GM19372 (cell line): Measurements from ENCODE around the gene RTN4R.

Source experiments
- ATAC-seq: cut with Tn5 transposase; IDR thresholded peaks from one replicate; pipeline ENCODE4 v1.9.1; 2021; ENCODE audit warnings: mild to moderate bottlenecking, low read depth, moderate library complexity; ENCODE audit not compliant: unreplicated experiment

Gene RTN4R

DNA sequence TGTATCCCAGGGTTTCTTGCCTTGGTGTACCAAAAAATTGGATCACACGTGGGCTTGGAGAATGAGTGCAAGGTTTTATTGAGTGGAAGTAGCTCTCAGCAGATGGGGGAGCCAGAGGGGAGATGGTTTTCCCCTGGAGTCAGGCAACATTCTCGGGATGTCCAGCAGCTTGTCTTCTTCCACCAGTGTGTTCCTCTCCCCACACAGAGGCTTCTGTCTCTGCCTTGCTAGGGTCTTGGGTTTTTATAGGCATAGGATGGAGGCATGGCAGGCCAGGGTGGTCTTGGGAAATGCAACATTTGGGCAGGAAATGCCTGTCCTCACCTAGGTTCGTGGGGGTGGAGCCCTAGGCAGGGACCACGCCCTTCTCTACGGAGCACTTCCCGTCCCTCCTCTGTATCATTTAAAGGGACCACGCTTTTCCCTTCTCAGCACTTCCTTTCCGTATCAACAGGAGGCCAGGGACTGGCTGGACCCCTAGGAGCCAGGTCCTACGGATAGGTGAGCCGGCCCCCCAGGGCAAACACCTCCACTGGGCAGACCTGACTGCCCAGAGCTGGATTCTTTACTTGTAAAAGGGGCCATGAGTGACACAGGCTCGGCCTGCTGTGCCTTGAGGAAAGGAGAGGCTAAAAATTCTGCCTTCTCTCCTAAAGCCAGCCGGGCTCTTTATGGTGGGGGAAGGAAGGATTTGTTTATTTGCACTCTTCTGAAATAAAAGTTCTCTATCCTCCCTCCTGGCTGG lies 62.0 kb downstream of the RTN4R start:
- no peak for ATAC-seq

DNA sequence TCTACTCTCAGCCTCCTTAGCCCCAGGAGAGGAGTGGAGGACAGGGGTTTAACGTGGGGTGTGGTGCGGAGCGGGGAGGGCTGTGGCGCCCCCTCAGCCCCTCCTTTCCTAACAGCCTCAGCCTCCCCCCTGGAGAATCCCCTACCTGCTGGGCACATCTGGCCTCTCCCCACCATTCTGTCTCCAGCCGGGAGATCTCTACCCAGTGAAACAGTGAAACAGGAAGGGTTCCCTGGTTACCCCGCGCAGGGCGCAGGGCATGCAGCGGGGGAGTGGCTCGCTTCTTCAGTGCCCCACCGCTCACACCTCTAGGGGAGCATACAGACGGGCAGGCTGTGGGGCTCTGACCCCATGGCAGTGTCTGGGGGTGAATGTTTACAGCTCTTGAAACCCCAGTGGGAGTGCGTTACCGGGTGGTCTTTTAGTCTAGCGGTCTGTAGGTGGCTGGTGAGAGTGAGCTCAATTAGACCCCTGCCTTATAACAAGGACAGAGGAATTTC lies 62.6 kb downstream of the RTN4R start:
- no peak for ATAC-seq

DNA sequence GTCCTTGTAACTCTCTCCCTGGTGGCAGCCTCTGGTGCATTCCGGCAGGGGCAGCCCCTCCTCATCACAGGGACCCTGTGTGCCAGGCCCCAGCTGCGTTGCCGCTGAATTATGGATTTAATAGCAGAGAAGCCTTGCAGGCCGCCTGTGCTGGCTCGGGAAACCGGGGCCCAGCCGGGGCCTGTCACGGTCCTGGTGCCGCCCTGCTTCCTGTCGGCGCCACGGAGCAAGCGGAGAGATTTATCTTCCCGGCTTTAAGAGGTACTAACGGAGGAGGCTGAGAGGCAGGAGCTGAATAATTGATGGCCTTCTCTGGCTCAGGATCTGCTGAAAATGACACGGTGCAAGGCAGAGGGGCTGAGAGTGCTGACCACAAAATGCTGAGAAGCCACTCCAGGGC lies 63.3 kb downstream of the RTN4R start:
- ATAC-seq, result no peak

DNA sequence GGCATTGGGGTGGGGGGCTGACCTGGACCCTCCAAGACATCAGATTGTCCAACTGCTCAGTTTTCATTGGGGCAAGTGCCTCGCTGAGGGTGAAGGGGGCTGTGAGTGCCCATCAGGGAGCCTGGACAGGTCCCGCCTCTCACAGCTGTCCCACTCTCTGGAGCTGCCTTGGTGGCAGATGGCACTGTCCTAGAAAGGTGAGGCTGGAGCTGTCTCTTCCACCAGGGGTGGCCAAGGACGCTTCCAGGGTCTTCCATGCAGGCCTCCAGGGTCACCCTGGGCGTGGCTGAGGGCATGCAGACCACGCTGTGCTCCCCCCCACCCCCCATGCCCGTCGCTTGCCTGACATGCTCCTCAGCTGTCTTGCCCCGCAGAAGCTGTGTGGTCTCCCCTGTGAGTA lies 63.8 kb downstream of the RTN4R start:
- ATAC-seq, result no peak

DNA sequence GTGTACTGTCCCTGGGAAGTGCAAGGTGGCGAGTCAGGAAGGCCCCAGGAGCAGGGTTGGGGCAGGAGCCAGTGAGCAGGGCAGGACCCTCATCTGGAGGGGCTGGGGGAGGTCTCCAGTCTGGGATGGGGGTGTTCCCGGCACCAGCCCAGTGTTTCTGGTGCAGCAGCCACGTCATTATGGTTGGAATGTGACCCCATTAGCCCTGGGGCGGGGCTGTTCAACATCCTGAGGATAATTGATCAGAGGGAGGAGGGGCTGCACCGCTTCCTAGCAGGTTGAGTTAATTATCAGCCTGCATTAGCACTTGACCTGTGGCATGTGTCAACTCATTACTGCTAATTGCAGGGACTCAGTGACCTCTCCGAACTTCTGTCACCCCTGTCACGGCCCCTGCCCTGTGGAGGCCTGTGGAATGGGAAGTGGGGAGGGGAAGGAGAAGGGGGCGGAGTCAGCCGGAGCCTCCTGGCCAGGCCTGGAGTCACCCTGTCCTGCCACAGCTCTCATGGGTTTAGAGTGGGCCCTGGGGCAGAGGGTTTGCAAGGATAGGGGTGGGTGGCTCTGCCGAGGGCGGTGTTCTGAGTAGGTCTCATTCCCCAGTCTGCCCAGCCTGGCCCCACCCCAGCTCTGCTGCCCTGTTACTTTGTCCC lies 64.4 kb downstream of the RTN4R start:
- ATAC-seq, result no peak

DNA sequence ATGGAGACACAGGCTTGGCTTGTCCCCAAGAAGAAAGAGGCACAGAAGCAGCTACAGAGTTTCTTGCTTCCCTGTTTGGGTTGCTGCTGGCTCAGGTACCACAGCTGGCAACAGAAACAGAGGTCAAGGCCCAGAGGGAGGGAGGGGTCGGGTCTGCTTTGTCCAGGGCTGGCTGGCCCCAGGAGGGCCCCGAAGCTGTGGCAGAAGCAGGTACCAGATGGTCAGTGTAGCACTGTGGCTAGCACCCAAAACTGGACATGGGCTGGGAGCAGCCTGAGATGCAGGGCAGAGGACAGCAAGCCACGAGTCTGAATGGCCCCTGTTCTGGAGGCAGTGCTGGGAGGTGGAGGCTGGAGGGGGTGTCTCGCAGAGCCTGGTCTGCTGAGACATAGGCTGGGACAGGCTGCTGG lies 65.0 kb downstream of the RTN4R start:
- ATAC-seq, result no peak

DNA sequence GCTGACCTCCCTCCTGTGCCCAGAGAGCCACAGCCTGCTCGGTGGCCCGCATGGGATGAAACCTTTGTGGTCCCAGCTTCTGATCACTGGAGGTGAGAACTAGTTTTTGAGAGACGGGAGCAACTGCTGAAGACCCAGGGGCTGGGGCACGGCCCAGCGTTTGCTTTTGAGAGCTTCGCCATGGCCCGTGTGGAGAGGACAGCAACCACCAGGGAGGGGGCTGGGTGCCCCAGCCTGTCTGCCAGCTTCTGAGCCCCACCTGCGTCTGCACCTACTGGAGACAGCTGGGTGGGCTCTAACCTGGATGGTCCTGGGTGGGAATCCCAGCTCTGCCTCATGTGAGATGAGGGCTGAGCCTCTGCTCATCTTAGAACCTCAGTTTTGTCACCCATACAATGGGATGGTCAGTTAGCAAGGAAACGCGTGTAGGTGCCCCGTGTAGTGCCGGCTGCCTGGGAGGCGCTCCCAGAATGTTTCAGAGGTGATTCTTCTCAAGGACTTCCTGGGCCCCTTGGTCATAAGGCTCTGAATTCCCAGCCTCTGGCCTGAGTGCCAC lies 66.2 kb downstream of the RTN4R start:
- no peak for ATAC-seq

DNA sequence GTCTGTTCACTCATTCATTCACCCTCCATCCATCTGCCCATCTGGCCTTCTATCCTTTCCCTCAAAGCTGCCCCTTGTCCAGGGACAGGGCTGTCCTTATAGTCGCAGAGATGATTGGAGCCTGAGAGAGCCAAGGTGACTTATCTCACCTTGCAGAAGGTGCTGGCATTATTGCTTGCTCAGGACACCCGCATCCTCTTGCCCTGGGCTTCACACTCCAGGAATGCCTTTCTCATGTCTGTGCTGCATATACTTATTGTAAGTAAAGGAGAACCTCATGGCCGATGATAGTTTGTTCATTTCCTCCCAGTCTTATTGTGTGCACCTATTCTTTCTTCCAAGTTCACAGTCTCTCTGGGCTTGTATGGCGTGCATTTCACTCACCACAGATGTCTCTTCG lies 68.2 kb downstream of the RTN4R start:
- no peak for ATAC-seq

DNA sequence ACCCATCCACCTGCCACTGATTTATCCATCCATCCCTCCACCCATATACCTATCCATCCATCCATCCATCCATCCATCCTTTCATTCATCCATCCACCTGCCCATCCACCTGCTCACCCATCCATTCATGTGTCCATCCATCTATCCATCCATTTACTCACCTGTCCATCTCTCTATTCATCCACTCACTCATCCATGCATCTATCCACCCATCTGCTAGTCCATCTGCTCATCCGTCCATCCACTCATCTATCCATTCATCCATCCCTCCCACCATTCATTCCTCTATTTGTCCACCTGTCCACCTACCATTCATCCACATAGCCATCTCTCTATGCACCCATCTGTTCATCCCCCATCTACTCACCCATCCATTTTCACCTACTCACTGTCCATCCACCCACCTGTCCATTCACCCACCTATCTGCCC lies 68.7 kb downstream of the RTN4R start:
- no peak for ATAC-seq

DNA sequence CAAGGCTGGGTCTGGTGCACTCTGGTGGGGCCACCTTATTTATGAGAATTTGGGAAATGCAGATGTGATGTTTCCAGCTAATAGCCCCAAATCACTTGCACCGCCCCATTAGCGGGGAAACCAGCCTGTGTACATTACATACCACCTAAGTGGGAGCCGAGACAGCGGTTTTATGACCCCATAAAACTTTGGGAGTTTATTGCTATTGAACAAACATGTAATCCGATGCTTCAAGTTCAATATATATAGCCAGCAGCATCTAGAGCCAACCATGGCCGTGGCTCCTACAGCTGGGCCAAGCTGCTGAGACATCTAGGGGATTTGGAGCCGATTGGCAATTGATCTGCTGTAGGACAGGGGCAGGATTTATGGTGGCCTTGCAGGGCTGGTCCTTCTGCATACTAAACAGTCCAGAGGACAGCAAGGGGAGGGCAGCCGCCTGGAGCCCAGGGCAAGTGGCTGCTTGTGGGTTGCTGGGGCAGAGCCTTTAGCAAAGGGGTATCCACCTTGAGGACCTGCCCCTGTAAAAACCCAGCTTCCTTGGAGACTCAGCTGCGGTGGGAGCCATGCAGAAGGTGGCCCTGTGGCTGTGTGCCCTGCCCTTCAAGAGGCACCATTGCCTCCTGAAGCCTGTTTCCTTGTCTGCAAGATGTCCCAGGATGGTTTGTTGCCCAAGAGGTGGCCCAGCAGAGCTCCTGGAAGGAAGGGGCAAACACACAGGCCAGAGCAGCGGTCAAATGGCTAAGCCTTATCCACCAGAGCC lies 69.4 kb downstream of the RTN4R start:
- ATAC-seq, result no peak

DNA sequence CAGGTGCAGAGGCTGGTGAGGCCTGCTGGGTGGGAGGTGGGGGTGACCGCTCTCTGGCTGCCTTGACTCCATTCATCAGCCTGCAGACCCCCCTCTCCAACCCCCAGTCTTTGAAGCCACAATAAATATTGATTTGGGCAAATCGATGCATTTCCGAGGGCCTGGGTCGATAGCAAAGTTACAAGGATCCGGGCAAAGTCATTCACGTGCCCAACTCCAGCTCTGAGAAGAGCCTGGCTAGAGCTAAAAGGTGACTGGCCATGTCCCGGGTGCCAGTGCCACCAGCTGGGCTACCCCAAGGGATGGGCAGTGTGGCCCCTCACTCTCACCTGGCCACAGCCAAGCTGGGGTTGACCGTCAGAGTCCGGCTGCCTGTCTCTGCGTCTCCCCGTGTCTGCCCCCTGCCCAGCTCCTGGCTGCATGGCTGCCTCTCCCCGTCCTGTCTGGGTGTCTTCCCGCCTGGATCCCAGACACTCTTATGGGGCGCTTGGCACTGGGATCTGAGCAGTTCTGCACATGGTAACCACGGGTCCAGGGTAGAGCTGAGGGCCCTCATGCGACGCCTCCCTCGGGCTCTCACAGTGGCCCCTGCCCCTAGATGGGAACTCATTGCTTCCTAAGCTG lies 70.6 kb downstream of the RTN4R start:
- no peak for ATAC-seq

DNA sequence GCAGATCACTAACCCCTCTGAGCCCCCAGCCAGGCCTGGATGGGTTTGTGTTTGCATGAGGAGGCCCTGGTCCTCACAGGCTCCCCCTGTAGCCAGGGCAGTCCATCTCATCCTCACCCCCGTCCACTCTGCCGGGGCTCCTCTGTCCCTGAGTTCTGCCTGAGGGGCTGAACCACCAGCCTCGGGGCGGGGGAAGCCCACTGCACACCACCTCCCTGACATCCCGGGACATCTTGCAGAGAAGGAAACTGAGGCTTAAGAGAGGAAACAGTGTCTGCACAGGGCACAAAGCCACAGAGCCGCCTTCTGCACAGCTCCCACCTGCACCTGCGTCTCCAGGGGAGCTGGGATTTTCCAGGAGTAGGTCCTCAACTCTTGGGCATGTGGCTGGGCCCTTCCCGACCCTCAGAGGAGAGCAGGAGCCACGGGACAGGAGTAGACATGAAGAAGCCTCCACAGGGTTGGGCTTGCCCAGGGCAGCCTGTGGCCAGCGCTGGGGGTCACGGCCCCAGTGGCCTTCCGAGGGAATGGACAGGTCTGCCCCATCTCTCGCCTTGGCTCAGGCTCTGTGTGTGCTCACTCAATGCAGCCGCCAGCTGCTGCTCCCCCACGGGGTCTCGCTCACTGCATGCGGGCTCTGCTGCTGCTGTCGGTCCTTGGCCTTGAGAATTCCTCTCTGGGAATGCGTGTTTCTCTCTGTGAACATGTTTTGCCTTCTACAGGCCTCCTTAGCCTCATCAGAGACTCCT lies 71.8 kb downstream of the RTN4R start:
- ATAC-seq, result no peak

DNA sequence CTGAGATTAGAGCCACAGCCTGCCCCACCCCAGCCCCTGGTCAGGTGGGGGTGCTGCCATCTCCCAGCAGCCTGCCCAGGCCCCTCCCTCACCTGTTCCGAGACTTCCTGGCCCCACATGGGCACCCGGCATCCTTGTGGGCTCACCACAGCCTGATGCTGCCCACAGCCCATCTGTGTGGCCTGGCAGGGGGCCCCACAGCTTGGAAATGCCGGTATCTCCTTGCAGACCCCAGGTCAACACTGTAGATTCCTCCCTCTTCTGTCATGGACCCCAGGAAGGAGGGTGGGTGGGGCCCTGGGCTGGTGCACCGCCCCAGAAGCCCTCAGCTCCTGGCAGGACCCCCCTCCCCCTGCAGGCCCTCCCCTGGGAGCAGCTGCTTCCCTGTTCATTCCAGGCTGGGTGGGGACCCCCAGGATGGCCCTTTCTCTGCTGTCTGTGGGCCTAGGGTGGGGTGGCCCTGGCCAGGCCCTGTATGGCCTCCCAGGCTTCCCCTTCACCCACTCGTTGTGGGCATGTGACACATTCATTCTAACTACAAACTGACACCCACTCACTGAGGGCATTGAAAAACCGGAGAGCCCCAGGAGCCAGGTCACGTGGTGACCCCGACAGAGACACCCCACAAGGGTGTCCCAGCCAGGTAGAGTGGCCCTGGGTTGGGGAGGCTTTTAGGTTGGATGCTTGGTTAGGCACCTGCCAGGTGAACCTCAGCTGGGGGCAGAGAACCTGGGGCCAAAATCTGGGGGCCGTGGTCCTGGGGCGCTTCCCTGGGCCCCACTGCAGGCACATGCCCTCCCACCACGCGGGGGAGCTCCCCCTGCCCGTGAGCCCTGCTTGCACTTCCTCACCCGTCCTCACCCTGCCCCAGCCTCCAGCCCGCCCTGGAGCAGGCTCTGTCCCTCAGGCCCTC lies 73.2 kb downstream of the RTN4R start:
- no peak for ATAC-seq

DNA sequence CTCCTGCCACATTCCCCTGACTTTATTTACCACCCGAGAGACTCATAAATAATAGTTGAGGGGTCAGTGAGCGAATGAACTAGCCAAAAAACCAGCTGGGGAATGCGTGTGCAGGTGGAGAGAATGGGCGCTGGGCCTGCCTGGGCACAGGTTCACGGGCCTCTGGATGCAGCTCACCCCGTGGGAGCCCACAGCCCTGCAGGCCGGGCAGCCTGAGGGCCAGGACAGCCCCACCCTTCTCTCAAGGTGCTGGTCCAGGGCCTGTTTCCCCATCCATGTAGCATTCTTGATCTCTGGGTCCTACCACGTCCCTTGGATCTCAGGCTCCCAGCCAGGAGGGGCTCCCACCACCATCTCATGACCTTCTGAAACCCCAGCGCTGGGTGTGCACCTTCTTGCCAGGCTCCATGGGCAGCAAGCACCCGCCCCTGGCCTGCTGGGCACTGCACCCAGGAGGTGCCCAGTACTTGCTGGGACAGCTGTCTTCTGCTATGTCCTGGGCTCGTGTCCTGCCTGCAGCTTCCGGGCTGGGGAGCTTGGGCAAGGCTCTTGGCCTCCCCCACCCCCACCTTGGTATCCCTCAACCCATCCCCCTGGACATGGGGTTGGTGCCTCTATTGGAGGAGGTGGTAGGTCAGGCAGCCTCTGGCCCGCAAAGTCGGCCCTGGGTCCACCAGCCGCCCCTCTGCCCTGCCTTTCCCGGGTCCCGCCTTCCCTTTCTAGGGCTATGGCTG lies 74.2 kb downstream of the RTN4R start:
- no peak for ATAC-seq

DNA sequence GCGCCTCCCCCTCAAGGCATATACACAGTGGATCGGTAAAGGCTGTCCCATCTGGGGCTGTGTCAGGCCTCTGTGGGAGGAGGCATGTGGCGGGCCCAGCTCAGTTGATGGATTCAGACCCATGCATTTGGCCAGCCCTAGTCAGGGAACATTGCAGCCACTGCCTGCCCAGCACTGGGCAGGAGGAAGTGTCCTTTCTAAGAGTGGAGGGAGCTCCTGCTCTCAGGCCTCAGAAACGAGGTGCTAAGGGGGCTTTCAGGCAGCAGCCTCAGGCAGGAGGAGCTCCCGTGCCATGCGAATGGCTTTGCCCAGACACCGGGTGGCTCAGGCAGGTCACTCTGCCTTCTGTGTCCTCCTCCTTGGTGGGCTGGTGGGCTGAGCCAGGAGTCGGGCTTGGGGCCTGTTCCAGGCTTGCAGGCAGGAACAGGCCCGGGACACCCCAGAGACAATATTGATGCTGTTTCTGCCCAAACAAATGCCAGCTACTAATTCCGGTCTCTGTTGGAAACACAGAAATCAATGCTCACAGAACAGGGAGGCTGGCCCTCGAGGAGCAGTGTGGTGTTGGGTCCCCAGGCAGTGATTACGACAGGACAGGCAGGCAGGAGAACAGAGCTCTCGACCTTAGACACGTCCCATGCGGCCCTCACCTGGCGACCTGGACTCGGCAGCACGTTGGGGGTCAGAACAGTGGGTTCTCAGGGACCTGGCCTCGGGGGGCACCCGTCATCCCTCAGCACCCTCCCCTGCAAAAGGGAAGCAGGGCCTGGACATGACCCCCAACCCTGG lies 75.0 kb downstream of the RTN4R start:
- ATAC-seq, result no peak

DNA sequence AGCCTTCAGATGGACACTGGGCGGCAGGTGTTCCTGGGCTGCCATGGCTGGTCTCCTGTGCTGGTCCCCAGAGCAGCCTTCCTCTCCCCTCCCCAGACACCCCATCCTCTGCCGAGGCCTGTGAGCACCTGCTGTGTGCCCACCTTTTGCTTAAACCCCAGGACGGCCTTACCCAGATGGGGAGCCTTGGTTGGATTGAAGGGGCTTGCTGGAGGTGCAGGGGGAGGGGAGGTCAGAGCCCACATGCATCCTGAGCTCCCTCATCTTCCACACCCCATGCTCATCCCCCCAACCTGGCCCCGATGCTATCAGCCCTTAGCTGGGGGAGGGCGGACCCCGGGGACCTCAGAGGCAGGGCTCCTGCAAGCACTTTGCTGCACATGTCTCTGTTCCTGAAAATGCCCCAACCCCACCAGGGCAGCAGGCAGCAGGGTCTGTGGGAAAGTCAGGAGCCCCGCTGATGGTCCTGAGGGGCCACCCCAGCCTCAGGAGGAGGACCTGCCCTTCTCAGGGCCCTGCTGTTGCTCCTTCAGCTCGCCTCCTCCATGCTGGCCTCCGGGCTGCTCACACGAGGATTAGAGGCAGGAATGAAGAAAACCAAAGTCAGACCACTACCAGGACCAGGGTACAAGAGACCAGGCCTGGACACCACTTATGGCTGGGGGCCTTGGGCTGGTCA lies 75.7 kb downstream of the RTN4R start:
- ATAC-seq, result no peak

DNA sequence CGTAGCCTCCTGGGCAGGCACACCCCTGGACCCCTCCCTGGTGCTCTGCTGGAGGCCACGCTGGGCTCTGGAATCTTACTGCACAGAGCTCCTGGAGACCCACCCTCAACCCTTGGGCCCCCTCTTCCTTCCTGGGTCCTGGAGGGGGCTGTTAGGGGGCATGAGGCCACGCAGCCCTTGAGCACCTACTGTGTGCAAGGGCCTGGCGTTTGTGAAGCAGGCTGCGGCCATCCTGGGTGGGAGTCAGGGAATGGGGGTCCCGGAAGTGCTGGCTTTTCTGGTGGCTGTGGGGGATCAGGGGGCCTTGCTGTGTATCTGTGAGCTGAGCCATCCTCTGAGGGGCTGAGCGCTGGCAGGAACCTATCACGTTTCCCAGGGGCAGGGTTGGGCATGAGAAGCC lies 76.3 kb downstream of the RTN4R start:
- no peak for ATAC-seq
